ENCODE data around the gene GLCE.
"Not testable (repeated sequence)": the region's sequence is repeated elsewhere in the genome, so short reads cannot be mapped to it uniquely, and the experiment has no call there.

The GLCE gene

GRCh38 chr15:69277316-69277715 is 116.9 kb downstream of the GLCE start:
- no peak for DNase-seq

GRCh38 chr15:69279636-69280035 is 119.2 kb downstream of the GLCE start:
- no peak for DNase-seq

GRCh38 chr15:69280783-69281182 is 120.3 kb downstream of the GLCE start:
- DNase-seq, result no peak

- DNase-seq, result no peak
Measured at GRCh38 chr15:69282104-69282743, 121.8 kb downstream of the GLCE start.

GRCh38 chr15:69285834-69286233 is 125.4 kb downstream of the GLCE start:
- no peak for DNase-seq

GRCh38 chr15:69288011-69288410 is 127.6 kb downstream of the GLCE start:
- DNase-seq, result no peak

- no peak for DNase-seq
Measured at GRCh38 chr15:69288531-69289341, 128.3 kb downstream of the GLCE start.

GRCh38 chr15:69289342-69290146 is 129.1 kb downstream of the GLCE start:
- DNase-seq, result no peak

GRCh38 chr15:69290346-69291164 is 130.1 kb downstream of the GLCE start:
- no peak for DNase-seq

- DNase-seq, result not testable (repeated sequence)
Measured at GRCh38 chr15:69291651-69292050, 131.2 kb downstream of the GLCE start.

- no peak for DNase-seq
Measured at GRCh38 chr15:69292826-69293420, 132.5 kb downstream of the GLCE start.

- no peak for DNase-seq
Measured at GRCh38 chr15:69293741-69294615, 133.5 kb downstream of the GLCE start.

GRCh38 chr15:69296606-69297005 is 136.2 kb downstream of the GLCE start:
- DNase-seq, result no peak

GRCh38 chr15:69297642-69298353 is 137.4 kb downstream of the GLCE start:
- no peak for DNase-seq

GRCh38 chr15:69298354-69298696 is 137.9 kb downstream of the GLCE start:
- no peak for DNase-seq

GRCh38 chr15:69298697-69299441 is 138.4 kb downstream of the GLCE start, which contains the start of gene PAQR5:
TSS of gene PAQR5 (plus strand) at chr15:69298912. CDS start at chr15:69360081, 61,169 bp downstream.
- DNase-seq, result no peak

GRCh38 chr15:69299451-69299886 is 139.0 kb downstream of the GLCE start:
- no peak for DNase-seq

GRCh38 chr15:69299943-69300588 is 139.6 kb downstream of the GLCE start:
- DNase-seq, result no peak

- DNase-seq, result not testable (repeated sequence)
Measured at GRCh38 chr15:69301101-69301500, 140.7 kb downstream of the GLCE start.

All from activated T-cell treated with anti-CD3 and anti-CD28 coated beads, Interleukin-2, amount 50 U/mL, for 1 hour (primary cell).